GM12878 (cell line): ENCODE measurements around the gene YPEL2. TPM values are rescaled to one million over a fixed set of nuclear protein-coding genes. Genes with fewer than 3 reads are reported as not detected.

Source experiments
- ATAC-seq: fragments of 200-7000 bp; cut with Tn5 transposase; 3 replicates; pipeline ENCODE4 v1.9.1; 2020; ENCODE audit warnings: mild to moderate bottlenecking, moderate library complexity
- BruUV-seq: library from RNA; stranded (reverse); fragments of 400-500 nt; replicated peaks from 2 replicates; lab custom pipeline; 2021; lab: Mats Ljungman, UMichigan
- CTCF ChIA-PET: fragments of 300-600 bp; sonication (Branson Sonifier 250); formaldehyde crosslinking; extraction: SDS; loops from one replicate; lab custom pipeline; 2021; ENCODE audit warnings: inconsistent platforms; lab: Yijun Ruan, JAX
- POLR2A ChIA-PET: fragments of 350-600 bp; formaldehyde crosslinking; extraction: SDS; loops from one replicate; lab custom pipeline; 2021; ENCODE audit warnings: inconsistent platforms; lab: Charles Lee
- RAD21 ChIA-PET: fragments of 300-600 bp; sonication (Branson Sonifier 250); formaldehyde crosslinking; loops from one replicate; lab custom pipeline; 2023; ENCODE audit warnings: antibody characterized with exemption; ENCODE audit not compliant: unreplicated experiment; lab: Charles Lee
- SMC1A ChIA-PET: fragments of 300-600 bp; sonication (Branson Sonifier 250); formaldehyde crosslinking; loops from one replicate; lab custom pipeline; 2023; ENCODE audit not compliant: unreplicated experiment, uncharacterized antibody; lab: Charles Lee
- DNase-seq: peaks from one replicate; pipeline ENCODE4 v3.0.0-alpha.2; 2011; ENCODE audit warnings: low read depth, low spot score
- FAIRE-seq: peaks from 3 replicates; lab custom pipeline; 2011; peaks lifted over from hg19 to GRCh38; lab: Jason Lieb, UNC
- H2AFZ ChIP-seq: 2 replicates; pipeline ENCODE4 v1.6.0; 2011; ENCODE audit warnings: low read depth, low read length, control low read depth; ENCODE audit not compliant: control insufficient read depth
- H3K27ac ChIP-seq: 2 replicates; pipeline ENCODE4 v1.5.1; 2011; ENCODE audit warnings: control low read depth; ENCODE audit not compliant: control insufficient read depth, insufficient read depth
- H3K27me3 ChIP-seq, 2 experiments: replicated peaks in 1 of 2; 2 replicates each; pipeline versions ENCODE4 v1.6.0 to v1.6.1; 2011; ENCODE audit warnings: low read length in 1 of 2; ENCODE audit not compliant: control insufficient read depth in 2 of 2, insufficient read depth in 2 of 2
- H3K36me3 ChIP-seq, 2 experiments: 2 replicates each; pipeline ENCODE4 v1.5.1; 2011; ENCODE audit warnings: low read length in 1 of 2; ENCODE audit not compliant: control insufficient read depth in 2 of 2, insufficient read depth in 2 of 2
- H3K4me1 ChIP-seq: 2 replicates; pipeline ENCODE4 v1.6.1; 2011; ENCODE audit warnings: mild to moderate bottlenecking, low read length, moderate library complexity, mixed read lengths; ENCODE audit not compliant: control insufficient read depth, insufficient read depth
- H3K4me2 ChIP-seq: 2 replicates; pipeline ENCODE4 v1.6.0; 2011; ENCODE audit warnings: control low read depth; ENCODE audit not compliant: control insufficient read depth, insufficient read depth
- H3K4me3 ChIP-seq: fragments of 200-600 bp; sonication (generic); 2 replicates; pipeline ENCODE4 v1.5.1; 2016
- H3K79me2 ChIP-seq: 2 replicates; pipeline ENCODE4 v1.6.0; 2011; ENCODE audit warnings: low read length; ENCODE audit not compliant: control insufficient read depth, insufficient read depth
- H3K9ac ChIP-seq: 2 replicates; pipeline ENCODE4 v1.8.0; 2011; ENCODE audit warnings: low read length, control low read depth, mixed read lengths; ENCODE audit not compliant: control insufficient read depth, insufficient read depth
- H3K9me3 ChIP-seq: replicated peaks from 3 replicates; pipeline ENCODE4 v1.5.1; 2011; ENCODE audit warnings: mild to moderate bottlenecking, low read length; ENCODE audit not compliant: control insufficient read depth, insufficient read depth
- H4K20me1 ChIP-seq: 2 replicates; pipeline ENCODE4 v1.6.0; 2011; ENCODE audit not compliant: control insufficient read depth, insufficient read depth
- ATF7 ChIP-seq: fragments of 450-650 bp; IDR thresholded peaks from 2 replicates; pipeline ENCODE4 v1.6.1; 2016; ENCODE audit warnings: low read depth, mild to moderate bottlenecking
- BHLHE40 ChIP-seq, 2 experiments: fragments of 450-650 bp in 1 of 2; IDR thresholded peaks; 2 replicates each; pipeline ENCODE4 v1.6.1; 2011 to 2017; ENCODE audit warnings: low read depth in 2 of 2, borderline replicate concordance in 1 of 2, improper control_type of control experiment in 1 of 2, low read length in 1 of 2, mild to moderate bottlenecking in 1 of 2
- BMI1 ChIP-seq: fragments of 450-650 bp; IDR thresholded peaks from 2 replicates; pipeline ENCODE4 v1.6.1; 2016; ENCODE audit warnings: mild to moderate bottlenecking, moderate library complexity, borderline replicate concordance
- CHD4 ChIP-seq: fragments of 200-600 bp; sonication (generic); IDR thresholded peaks from 2 replicates; pipeline ENCODE4 v1.6.1; 2016; ENCODE audit warnings: mild to moderate bottlenecking
- EED ChIP-seq: sonication (generic); IDR thresholded peaks from 2 replicates; pipeline ENCODE4 v1.6.1; 2016; ENCODE audit warnings: antibody characterized with exemption, low read depth
- IKZF1 ChIP-seq: fragments of 450-650 bp; conservative IDR thresholded peaks from 2 replicates; pipeline ENCODE4 v1.6.1; 2017; ENCODE audit warnings: antibody characterized with exemption, mild to moderate bottlenecking
- IKZF2 ChIP-seq, 2 experiments: fragments of 450-650 bp; IDR thresholded peaks; 2 replicates each; pipeline ENCODE4 v1.6.1; 2017; ENCODE audit warnings: mild to moderate bottlenecking in 2 of 2, moderate library complexity in 2 of 2
- IRF4 ChIP-seq: IDR thresholded peaks from 2 replicates; pipeline ENCODE4 v1.6.1; 2011; ENCODE audit warnings: low read depth, low read length
- MEF2A ChIP-seq: IDR thresholded peaks from 2 replicates; pipeline ENCODE4 v1.6.1; 2011; ENCODE audit warnings: low read depth, mild to moderate bottlenecking, low read length, moderate library complexity; ENCODE audit not compliant: insufficient read depth
- MEF2B ChIP-seq: fragments of 450-650 bp; IDR thresholded peaks from 2 replicates; pipeline ENCODE4 v1.6.1; 2018; ENCODE audit warnings: mild to moderate bottlenecking, moderate library complexity; ENCODE audit not compliant: partially characterized antibody, poor library complexity, severe bottlenecking
- NBN ChIP-seq: fragments of 450-650 bp; IDR thresholded peaks from 2 replicates; pipeline ENCODE4 v1.6.1; 2016
- NR2F1 ChIP-seq: fragments of 450-650 bp; conservative IDR thresholded peaks from 2 replicates; pipeline ENCODE4 v1.6.1; 2017; ENCODE audit warnings: mild to moderate bottlenecking
- RELA ChIP-seq: fragments of 450-650 bp; IDR thresholded peaks from 2 replicates; pipeline ENCODE4 v1.8.0; 2014; ENCODE audit warnings: borderline replicate concordance; ENCODE audit not compliant: partially characterized antibody
- ZZZ3 ChIP-seq: IDR thresholded peaks from 2 replicates; pipeline ENCODE4 v1.6.1; 2011; ENCODE audit warnings: low read depth; ENCODE audit not compliant: control insufficient read depth, insufficient read length
- WGBS: methylation state at CpG from one replicate; pipeline ENCODE4 v1.1.6; 2016; ENCODE audit warnings: low lambda C conversion rate; ENCODE audit not compliant: insufficient replicate concordance, insufficient coverage; ENCODE audit errors: missing lambda C conversion rate; 5-methylcytosine and 5-hydroxymethylcytosine counted together
- in situ Hi-C: fragments of 300-500 bp; cut with MboI; formaldehyde crosslinking; loops from 9 replicates; pipeline ENCODE4 v1.14.3; 2018; ENCODE audit warnings: mixed read lengths
- intact Hi-C: fragments of 100-400 bp; cut with micrococcal nuclease; formaldehyde crosslinking; loops from one replicate; pipeline ENCODE4 v1.14.2; 2022; ENCODE audit not compliant: unreplicated experiment
- polyA plus RNA-seq, 11 experiments: library from polyadenylated mRNA; depleted of rRNA in 4 of 11; unstranded in 6 of 11; stranded (reverse) in 5 of 11; fragments of >200 nt; fragmentation: Nextera tagmentation in 4 of 11; fragmentation: Illumina TruSeq in 1 of 11; extraction: Ambion mirVana in 4 of 11; extraction: Trizol in 1 of 11; gene quantifications; 1 replicate in 1 of 11; 2 replicates in 10 of 11; pipeline versions ENCODE4 v1.2.1 to v1.2.3, GENCODE V29; 2011 to 2016; ENCODE audit warnings: inconsistent platforms in 2 of 11, missing spikeins in 2 of 11, low read depth in 1 of 11
- total RNA-seq, 4 experiments: library from RNA; depleted of rRNA in 3 of 4; stranded (reverse); fragments of >200 nt in 3 of 4; fragmentation: Illumina TruSeq in 1 of 4; extraction: Trizol in 1 of 4; gene quantifications; 2 replicates each; pipeline versions ENCODE4 v1.2.1 to v1.2.3, GENCODE V29; 2013 to 2021
- TF ChIP-seq, protein P1 (sequence below): fragments of 450-650 bp; IDR thresholded peaks from 2 replicates; pipeline ENCODE4 v1.6.1; 2017; ENCODE audit warnings: low read depth, mild to moderate bottlenecking, moderate library complexity

Gene YPEL2
- total and polyA plus RNA-seq, 10 of the 15 experiments (the other 5 are each of a cell fraction or from before 2014, with no cell fraction given): 0.11 to 8.1 (median 0.48) TPM

DNA sequence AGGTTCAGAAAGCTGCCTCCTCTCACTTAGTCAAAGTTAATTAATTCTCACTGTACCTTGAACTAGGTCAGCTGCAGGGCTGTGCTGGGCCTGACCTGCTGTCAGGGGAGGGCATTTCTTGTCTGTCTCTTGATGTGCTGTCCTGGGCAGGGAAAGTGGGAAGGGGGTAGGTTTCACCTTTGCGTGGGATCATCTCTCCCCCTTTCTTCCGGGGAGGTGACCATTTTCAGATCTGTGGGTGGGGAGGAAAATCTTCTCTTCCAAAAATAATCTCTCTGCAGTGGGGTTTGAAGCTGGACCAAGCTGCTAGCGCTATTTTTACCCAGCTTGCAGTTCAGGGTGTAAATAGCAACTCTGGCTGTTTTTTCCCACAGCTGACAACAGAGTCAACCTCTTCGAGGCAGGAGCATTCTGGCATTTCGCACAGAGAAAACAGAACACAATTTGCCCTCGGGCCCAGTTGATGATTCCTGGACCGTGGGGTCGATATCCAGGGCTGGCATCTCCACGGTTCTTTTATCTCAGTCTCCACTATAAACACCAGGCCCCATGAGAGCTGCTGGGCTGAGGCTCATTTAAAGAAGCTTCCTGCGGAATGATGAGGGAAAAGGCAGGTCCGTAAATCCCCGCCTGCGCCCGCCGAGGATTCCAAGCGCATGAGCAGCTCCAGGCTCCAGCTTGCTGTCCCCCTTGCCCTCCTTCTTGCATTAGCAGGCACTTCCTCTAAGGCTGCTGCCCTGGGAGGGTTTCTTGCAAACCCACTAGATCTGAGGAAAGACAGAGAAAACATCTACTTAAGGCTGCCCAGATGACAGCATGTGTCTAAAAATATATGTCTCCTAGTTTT, 93.9 kb downstream of the YPEL2 start:
- FAIRE-seq (no peak), DNase-seq (no peak), ATAC-seq (peak; percentile 60; the same call in 2 of the 3 replicates)
- H3K27me3 ChIP-seq: no peaks in the 10 kb centered on the region
- peaks cover 14% of the 10 kb centered on the region for H3K4me1 ChIP-seq
- 78% methylated on average over 16 of the region's 16 CpGs for WGBS
- ChIA-PET CTCF (interaction anchor here (2.0 to 11.0 kb wide), 5 partner anchors 15 to 114 kb away, joined by 5 to 125 read pairs (median 15); no protein-coding TSS in a partner anchor), RAD21 (interaction anchor here (1.0 to 5.7 kb wide), 6 partner anchors 14 to 115 kb away, joined by 3 to 51 read pairs (median 7); no protein-coding TSS in a partner anchor)
- H2AFZ ChIP-seq: no peak overlapping the region
- H3K4me3 ChIP-seq: no peak overlapping the region
- intact Hi-C loops: no loop called here
- no peak overlapping the region for H3K9ac ChIP-seq
- TF ChIP-seq IRF4 (no peak), ATF7 (0 out of 2 replicates have a peak, but pooled peaks have one; percentile 13), BMI1 (no peak), BHLHE40 (IDR thresholded peaks at IDR 0.05; ENCODE audit: borderline replicate concordance in 1 of 2, low read depth in 2 of 2, low read length in 1 of 2) (peak in 1 of 2 experiments; percentile 13; a peak in 1 of 4 replicates), CHD4 (no peak), RELA (no peak), NBN (no peak), ZZZ3 (no peak), IKZF2 (IDR thresholded peaks at IDR 0.05) (peak; percentile 48 to 53; a peak in 2 of 4 replicates), MEF2B (peak; percentile 65), IKZF1 (peak; percentile 64; the same call in 1 of the 2 replicates), EED (no peak), MEF2A (peak; percentile 68; the same call in 1 of the 2 replicates), NR2F1 (no peak)
- TF ChIP-seq, protein P1, sequence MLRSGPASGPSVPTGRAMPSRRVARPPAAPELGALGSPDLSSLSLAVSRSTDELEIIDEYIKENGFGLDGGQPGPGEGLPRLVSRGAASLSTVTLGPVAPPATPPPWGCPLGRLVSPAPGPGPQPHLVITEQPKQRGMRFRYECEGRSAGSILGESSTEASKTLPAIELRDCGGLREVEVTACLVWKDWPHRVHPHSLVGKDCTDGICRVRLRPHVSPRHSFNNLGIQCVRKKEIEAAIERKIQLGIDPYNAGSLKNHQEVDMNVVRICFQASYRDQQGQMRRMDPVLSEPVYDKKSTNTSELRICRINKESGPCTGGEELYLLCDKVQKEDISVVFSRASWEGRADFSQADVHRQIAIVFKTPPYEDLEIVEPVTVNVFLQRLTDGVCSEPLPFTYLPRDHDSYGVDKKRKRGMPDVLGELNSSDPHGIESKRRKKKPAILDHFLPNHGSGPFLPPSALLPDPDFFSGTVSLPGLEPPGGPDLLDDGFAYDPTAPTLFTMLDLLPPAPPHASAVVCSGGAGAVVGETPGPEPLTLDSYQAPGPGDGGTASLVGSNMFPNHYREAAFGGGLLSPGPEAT: peak; percentile 47; the same call in 1 of the 2 replicates
- TF ChIP-seq, all 136 proteins: peak for 7
- H3K27ac ChIP-seq: no peak overlapping the region
- in situ Hi-C loops: no loop called here
- BruUV-seq: no TSS peak
- no peaks in the 10 kb centered on the region for H3K79me2 ChIP-seq
- no peaks in the 10 kb centered on the region for H4K20me1 ChIP-seq
- POLR2A ChIA-PET: interaction anchor here (0.6 to 1.5 kb wide), 2 partner anchors 50 to 413 kb away, joined by 4 to 10 read pairs; no protein-coding TSS in a partner anchor
- no peaks in the 10 kb centered on the region for H3K36me3 ChIP-seq
- H3K4me2 ChIP-seq: no peak overlapping the region; the same call in 1 of the 2 replicates
- H3K9me3 ChIP-seq: no peaks in the 10 kb centered on the region
- SMC1A ChIA-PET: interaction anchor here (0.8 to 11.6 kb wide), 11 partner anchors 10 to 113 kb away, joined by 3 to 104 read pairs (median 4); no protein-coding TSS in a partner anchor
